HL-60 (cell line): ENCODE data around the gene KHSRP.

Experiments
- DNase-seq, 2 experiments: peaks; one replicate each; pipeline ENCODE4 v3.0.0-alpha.2; 2010 to 2020; ENCODE audit warnings: low read depth in 1 of 2, low spot score in 1 of 2
- H3K27ac ChIP-seq: fragments of 250-450 bp; sonication (Bioruptor Pico); replicated peaks from 2 replicates; pipeline ENCODE4 v1.5.1; 2020; ENCODE audit warnings: mild to moderate bottlenecking, moderate library complexity
- H3K27me3 ChIP-seq: fragments of 250-450 bp; sonication (Bioruptor Pico); 2 replicates; pipeline ENCODE4 v1.5.1; 2021; ENCODE audit warnings: mild to moderate bottlenecking, moderate library complexity; ENCODE audit not compliant: insufficient read depth, poor library complexity, severe bottlenecking
- H3K4me3 ChIP-seq: replicated peaks from 2 replicates; pipeline ENCODE4 v1.5.1; 2011; ENCODE audit warnings: mild to moderate bottlenecking, control low read depth, low read length; ENCODE audit not compliant: insufficient read depth
- CTCF ChIP-seq: IDR thresholded peaks from one replicate; pipeline ENCODE4 v1.5.1; 2011; ENCODE audit warnings: low read length, control low read depth, inconsistent platforms; ENCODE audit not compliant: insufficient read depth
- GABPA ChIP-seq: IDR thresholded peaks from 2 replicates; pipeline ENCODE4 v1.6.1; 2012; ENCODE audit warnings: low read depth
- POLR2AphosphoS5 ChIP-seq: IDR thresholded peaks from 2 replicates; pipeline ENCODE4 v1.6.1; 2012; ENCODE audit warnings: low read depth
- REST ChIP-seq: IDR thresholded peaks from 2 replicates; pipeline ENCODE4 v1.6.1; 2012; ENCODE audit warnings: low read depth; ENCODE audit not compliant: insufficient replicate concordance
- SPI1 ChIP-seq: IDR thresholded peaks from 2 replicates; pipeline ENCODE4 v1.6.1; 2012; ENCODE audit warnings: low read depth, mild to moderate bottlenecking, borderline replicate concordance

KHSRP gene

GRCh38 chr19:6379744-6380143, 44.9 kb downstream of the KHSRP start:
- H3K27me3 ChIP-seq: no peaks in the 10 kb centered on the region
- no peak overlapping the region for H3K27ac ChIP-seq
- no peak overlapping the region for H3K4me3 ChIP-seq
- no peak for DNase-seq
- TF ChIP-seq CTCF (no peak), GABPA (no peak), POLR2AphosphoS5 (no peak), REST (no peak), SPI1 (no peak)

GRCh38 chr19:6378486-6378885, 46.1 kb downstream of the KHSRP start:
- Histone ChIP-seq H3K27me3 (no peaks in the 10 kb centered on the region), H3K4me3 (no peak overlapping the region), H3K27ac (no peak overlapping the region)
- no peak for DNase-seq
- 0 out of 2 replicates have a peak, but pooled peaks have one; percentile 4 for TF ChIP-seq POLR2AphosphoS5
- TF ChIP-seq GABPA: no peak

- TF ChIP-seq GABPA (no peak), POLR2AphosphoS5 (0 out of 2 replicates have a peak, but pooled peaks have one; percentile 1)
- no peak overlapping the region for H3K27ac ChIP-seq
Measured at GRCh38 chr19:6378041-6378440, 46.6 kb downstream of the KHSRP start.

GRCh38 chr19:6376512-6377190, 48.0 kb downstream of the KHSRP start:
- Histone ChIP-seq H3K27ac (no peak overlapping the region), H3K27me3 (no peaks in the 10 kb centered on the region), H3K4me3 (no peak overlapping the region)
- no peak for DNase-seq
- TF ChIP-seq REST: no peak
- no peak for TF ChIP-seq POLR2AphosphoS5
- TF ChIP-seq SPI1: no peak
- no peak for TF ChIP-seq CTCF
- TF ChIP-seq GABPA: no peak

More at GRCh38 chr19:6378041-6378440, 46.6 kb downstream of the KHSRP start:
- DNase-seq: no peak
- Histone ChIP-seq H3K4me3 (no peak overlapping the region), H3K27me3 (no peaks in the 10 kb centered on the region)
